Hepatocyte (in vitro differentiated cells): Measurements from ENCODE around the gene VPS37C.

Experiments
- EZH2 ChIP-seq: fragments of 200-600 bp; sonication (generic); IDR thresholded peaks from 2 replicates; pipeline ENCODE4 v1.6.1; 2016; ENCODE audit warnings: antibody characterized with exemption, mild to moderate bottlenecking, borderline replicate concordance
- EZH2phosphoT487 ChIP-seq: fragments of 200-600 bp; sonication (generic); IDR thresholded peaks from one replicate; pipeline ENCODE4 v1.6.1; 2018; ENCODE audit warnings: antibody characterized with exemption, mild to moderate bottlenecking, low read depth, moderate library complexity; ENCODE audit not compliant: unreplicated experiment, severe bottlenecking
- TF ChIP-seq, protein P1 (sequence below): fragments of 200-600 bp; sonication (generic); IDR thresholded peaks from 2 replicates; pipeline ENCODE4 v1.5.1; 2016; ENCODE audit warnings: antibody characterized with exemption, mild to moderate bottlenecking; ENCODE audit not compliant: poor library complexity

GRCh38 chr11:61129639-61130523, 31.3 kb downstream of the VPS37C start:
- TF ChIP-seq EZH2 = no peak
- TF ChIP-seq, protein P1, sequence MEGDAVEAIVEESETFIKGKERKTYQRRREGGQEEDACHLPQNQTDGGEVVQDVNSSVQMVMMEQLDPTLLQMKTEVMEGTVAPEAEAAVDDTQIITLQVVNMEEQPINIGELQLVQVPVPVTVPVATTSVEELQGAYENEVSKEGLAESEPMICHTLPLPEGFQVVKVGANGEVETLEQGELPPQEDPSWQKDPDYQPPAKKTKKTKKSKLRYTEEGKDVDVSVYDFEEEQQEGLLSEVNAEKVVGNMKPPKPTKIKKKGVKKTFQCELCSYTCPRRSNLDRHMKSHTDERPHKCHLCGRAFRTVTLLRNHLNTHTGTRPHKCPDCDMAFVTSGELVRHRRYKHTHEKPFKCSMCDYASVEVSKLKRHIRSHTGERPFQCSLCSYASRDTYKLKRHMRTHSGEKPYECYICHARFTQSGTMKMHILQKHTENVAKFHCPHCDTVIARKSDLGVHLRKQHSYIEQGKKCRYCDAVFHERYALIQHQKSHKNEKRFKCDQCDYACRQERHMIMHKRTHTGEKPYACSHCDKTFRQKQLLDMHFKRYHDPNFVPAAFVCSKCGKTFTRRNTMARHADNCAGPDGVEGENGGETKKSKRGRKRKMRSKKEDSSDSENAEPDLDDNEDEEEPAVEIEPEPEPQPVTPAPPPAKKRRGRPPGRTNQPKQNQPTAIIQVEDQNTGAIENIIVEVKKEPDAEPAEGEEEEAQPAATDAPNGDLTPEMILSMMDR = peak; percentile 100
- no peak for TF ChIP-seq EZH2phosphoT487
